IPS-18a (cell line): ENCODE measurements around the gene DGKH.
"Not testable (repeated sequence)": the region's sequence is repeated elsewhere in the genome, so short reads cannot be mapped to it uniquely, and the experiment has no call there.

Source experiments
- H3K27ac ChIP-seq: one replicate; pipeline ENCODE4 v1.5.1; 2013; ENCODE audit warnings: low read length
- H3K27me3 ChIP-seq: one replicate; pipeline ENCODE4 v1.6.1; 2013; ENCODE audit warnings: mild to moderate bottlenecking, low read length; ENCODE audit not compliant: control insufficient read depth, insufficient read depth
- H3K36me3 ChIP-seq: one replicate; pipeline ENCODE4 v1.6.1; 2013; ENCODE audit warnings: low read depth, low read length; ENCODE audit not compliant: control insufficient read depth
- H3K4me1 ChIP-seq: one replicate; pipeline ENCODE4 v1.6.1; 2013; ENCODE audit warnings: low read depth, low read length; ENCODE audit not compliant: control insufficient read depth
- H3K4me3 ChIP-seq: one replicate; pipeline ENCODE4 v1.5.1; 2013; ENCODE audit warnings: low read length
- H3K9ac ChIP-seq: one replicate; pipeline ENCODE4 v1.6.1; 2013; ENCODE audit warnings: mild to moderate bottlenecking, low read length, moderate library complexity
- H3K9me3 ChIP-seq: one replicate; pipeline ENCODE4 v1.6.1; 2013; ENCODE audit warnings: low read depth, low read length; ENCODE audit not compliant: control insufficient read depth

The DGKH gene

GRCh38 chr13:42061943-42062342, 13.5 kb downstream of the DGKH start:
- Histone ChIP-seq H3K27me3 (no peaks in the 10 kb centered on the region), H3K9me3 (no peaks in the 10 kb centered on the region), H3K4me3 (no peak overlapping the region), H3K9ac (no peak overlapping the region), H3K27ac (no peak overlapping the region), H3K4me1 (no peaks in the 10 kb centered on the region), H3K36me3 (no peaks in the 10 kb centered on the region)

GRCh38 chr13:42063105-42063504, 14.7 kb downstream of the DGKH start:
- no peaks in the 10 kb centered on the region for H3K9me3 ChIP-seq
- no peak overlapping the region for H3K27ac ChIP-seq
- H3K4me3 ChIP-seq = no peak overlapping the region
- no peaks in the 10 kb centered on the region for H3K36me3 ChIP-seq
- no peaks in the 10 kb centered on the region for H3K27me3 ChIP-seq
- H3K4me1 ChIP-seq = no peaks in the 10 kb centered on the region
- no peak overlapping the region for H3K9ac ChIP-seq

- Histone ChIP-seq H3K36me3 (no peaks in the 10 kb centered on the region), H3K4me1 (no peaks in the 10 kb centered on the region), H3K9ac (no peak overlapping the region), H3K9me3 (no peaks in the 10 kb centered on the region), H3K4me3 (no peak overlapping the region), H3K27me3 (no peaks in the 10 kb centered on the region), H3K27ac (no peak overlapping the region)
Measured at GRCh38 chr13:42064259-42064658, 15.8 kb downstream of the DGKH start.

- Histone ChIP-seq H3K4me3 (no peak overlapping the region), H3K9ac (no peak overlapping the region), H3K27ac (no peak overlapping the region), H3K36me3 (no peaks in the 10 kb centered on the region), H3K9me3 (no peaks in the 10 kb centered on the region), H3K27me3 (no peaks in the 10 kb centered on the region), H3K4me1 (no peaks in the 10 kb centered on the region)
Measured at GRCh38 chr13:42064966-42065365, 16.5 kb downstream of the DGKH start.

DNA sequence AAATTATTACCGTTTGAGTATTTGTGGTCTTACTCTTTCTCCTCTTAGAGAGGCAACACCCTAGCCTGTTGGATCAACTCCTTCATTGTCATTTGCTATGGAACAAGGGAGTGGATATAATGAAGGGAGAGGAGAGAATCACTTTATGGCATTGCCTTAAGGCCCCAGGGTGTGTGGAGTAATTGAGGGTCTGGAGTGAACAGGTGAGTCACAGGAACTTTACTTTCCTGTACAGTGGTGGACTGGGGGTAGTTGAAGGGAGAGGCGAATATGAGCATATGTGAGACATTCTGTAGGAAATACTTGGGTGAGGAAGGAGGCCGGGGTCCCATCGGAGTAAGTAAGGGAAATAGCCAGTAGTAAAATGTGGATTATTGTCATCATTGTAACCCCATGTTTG, 17.0 kb downstream of the DGKH start:
- no peak overlapping the region for H3K4me3 ChIP-seq
- H3K4me1 ChIP-seq = no peaks in the 10 kb centered on the region

DNA sequence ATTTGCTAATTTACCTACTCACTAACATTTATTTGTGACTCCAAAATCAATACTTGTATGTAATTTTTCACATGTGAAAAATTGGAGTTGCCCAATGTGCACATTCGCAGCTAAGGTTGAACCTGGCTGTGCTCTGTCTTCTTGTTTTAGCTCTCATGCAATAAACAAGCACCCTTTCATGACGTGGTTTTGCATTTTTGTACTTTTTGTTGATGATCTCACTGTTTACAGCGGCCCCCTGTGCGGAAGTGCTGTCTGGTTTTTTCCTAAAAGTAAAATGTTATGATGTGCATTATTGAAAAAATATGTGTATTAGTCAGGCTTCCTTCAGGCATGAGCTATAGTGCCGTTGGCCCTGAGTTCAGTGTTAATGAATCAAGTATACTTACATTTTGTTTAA, 18.1 kb downstream of the DGKH start:
- H3K9ac ChIP-seq = no peak overlapping the region
- no peaks in the 10 kb centered on the region for H3K36me3 ChIP-seq
- no peaks in the 10 kb centered on the region for H3K4me1 ChIP-seq
- H3K9me3 ChIP-seq = no peaks in the 10 kb centered on the region
- H3K27me3 ChIP-seq = no peaks in the 10 kb centered on the region
- no peak overlapping the region for H3K27ac ChIP-seq
- no peak overlapping the region for H3K4me3 ChIP-seq

More for the DNA sequence above, 17.0 kb downstream of the DGKH start:
- Histone ChIP-seq H3K36me3 (no peaks in the 10 kb centered on the region), H3K27ac (no peak overlapping the region), H3K9ac (no peak overlapping the region), H3K27me3 (no peaks in the 10 kb centered on the region), H3K9me3 (no peaks in the 10 kb centered on the region)

DNA sequence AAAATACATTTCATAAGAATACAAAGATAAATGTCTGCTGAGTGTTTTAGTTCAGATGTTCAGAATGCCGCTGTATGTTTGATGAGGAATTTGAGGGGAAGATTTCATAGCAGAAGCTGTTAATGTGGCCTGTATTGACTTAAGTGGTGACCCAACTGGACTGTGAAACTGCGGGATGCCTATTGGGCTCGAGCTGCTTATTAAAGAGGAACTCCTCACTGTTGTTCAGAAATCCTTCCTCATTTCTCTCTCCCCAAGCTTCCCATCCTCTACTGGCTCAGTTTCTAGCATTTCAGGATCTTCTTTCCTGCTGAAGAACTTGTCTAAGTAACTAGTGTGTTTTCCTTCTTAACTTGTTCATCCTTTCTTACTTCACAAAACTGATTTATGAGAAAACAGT, 20.4 kb downstream of the DGKH start:
- no peaks in the 10 kb centered on the region for H3K36me3 ChIP-seq

DNA sequence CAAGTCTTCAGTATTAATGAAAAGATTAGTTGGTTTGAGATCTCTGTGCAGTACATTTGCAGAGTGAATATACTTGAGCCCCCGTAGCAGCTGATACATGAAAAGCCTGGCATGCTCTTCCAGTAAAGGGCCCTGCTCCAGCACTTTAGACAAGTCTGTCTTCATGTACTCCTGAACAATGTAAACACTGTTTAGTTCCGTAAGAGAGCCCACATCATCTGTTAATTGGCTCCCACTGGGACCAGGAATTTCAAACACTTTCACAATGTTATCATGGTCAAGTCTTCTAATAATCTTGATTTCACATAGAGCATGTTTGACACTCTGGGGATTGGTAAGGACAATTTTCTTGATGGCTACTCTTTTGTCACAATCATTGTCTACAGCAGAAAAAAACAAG, 22.2 kb downstream of the DGKH start:
- not testable (repeated sequence) for H3K36me3 ChIP-seq, H3K4me1 ChIP-seq, H3K9me3 ChIP-seq, H3K27me3 ChIP-seq, H3K27ac ChIP-seq, H3K4me3 ChIP-seq, H3K9ac ChIP-seq

More for the DNA sequence above, 20.4 kb downstream of the DGKH start:
- Histone ChIP-seq H3K4me1 (no peaks in the 10 kb centered on the region), H3K27me3 (no peaks in the 10 kb centered on the region), H3K9me3 (no peaks in the 10 kb centered on the region), H3K27ac (no peak overlapping the region), H3K4me3 (no peak overlapping the region), H3K9ac (no peak overlapping the region)

GRCh38 chr13:42071179-42071578, 22.7 kb downstream of the DGKH start:
- H3K4me1 ChIP-seq, H3K36me3 ChIP-seq, H3K27ac ChIP-seq, H3K27me3 ChIP-seq, H3K4me3 ChIP-seq, H3K9ac ChIP-seq, H3K9me3 ChIP-seq: not testable (repeated sequence)

DNA sequence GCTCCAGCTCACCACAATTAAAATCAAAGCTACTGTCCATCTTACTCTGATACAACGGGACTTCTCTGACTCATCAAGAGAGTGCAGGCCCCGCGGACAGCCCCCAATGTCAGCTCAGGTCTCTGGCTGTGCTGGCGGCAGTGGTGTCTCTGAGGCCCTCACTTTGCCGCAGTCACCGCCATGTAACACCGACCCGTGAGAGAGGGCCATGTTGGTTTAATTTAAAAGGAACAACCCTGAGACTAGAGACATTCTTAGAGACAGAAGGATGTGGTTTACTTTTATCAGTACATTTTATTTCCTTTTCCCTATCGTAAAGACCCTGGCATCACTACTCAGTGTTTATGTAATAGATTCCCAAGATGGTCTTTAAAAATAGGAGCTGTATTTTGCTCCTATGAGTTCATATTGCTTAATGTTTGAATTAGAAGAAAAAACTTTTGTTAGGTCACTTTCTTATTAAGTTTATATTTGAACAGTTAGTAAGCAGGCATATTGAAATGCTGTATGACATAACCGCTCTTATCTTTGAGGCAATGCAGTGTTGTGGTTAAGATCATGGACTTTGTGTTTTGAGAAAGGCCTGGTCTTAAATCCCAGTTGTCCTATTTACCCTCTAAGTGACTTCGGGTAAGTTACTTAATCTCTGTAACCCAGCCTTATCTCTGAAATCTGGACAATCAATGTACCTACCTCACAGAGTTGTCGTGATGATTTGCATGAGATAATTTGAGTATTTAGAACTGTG, 23.4 kb downstream of the DGKH start:
- Histone ChIP-seq H3K4me3 (no peak overlapping the region), H3K27me3 (no peaks in the 10 kb centered on the region), H3K4me1 (no peaks in the 10 kb centered on the region), H3K9me3 (no peaks in the 10 kb centered on the region), H3K9ac (no peak overlapping the region), H3K36me3 (no peaks in the 10 kb centered on the region), H3K27ac (no peak overlapping the region)

DNA sequence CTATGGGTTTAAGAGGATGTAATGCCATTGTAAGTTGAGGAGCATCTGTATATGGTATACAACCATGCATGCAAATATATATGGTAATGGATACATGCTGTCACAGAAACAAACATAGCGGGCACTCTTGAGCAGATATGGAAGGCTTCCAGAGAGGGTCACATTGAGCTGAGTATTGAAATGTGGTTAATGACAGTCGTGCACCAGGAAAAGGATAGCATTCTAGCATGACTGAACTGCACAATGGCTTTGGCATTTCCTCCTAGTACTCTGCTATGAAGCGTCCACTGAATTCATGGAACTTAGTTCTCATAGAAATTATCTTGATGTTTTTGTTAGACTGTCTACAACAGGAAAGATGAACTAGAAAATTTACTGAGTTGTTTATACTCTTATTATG, 25.2 kb downstream of the DGKH start:
- H3K4me1 ChIP-seq = no peaks in the 10 kb centered on the region
- H3K27me3 ChIP-seq = no peaks in the 10 kb centered on the region
- no peaks in the 10 kb centered on the region for H3K36me3 ChIP-seq
- no peak overlapping the region for H3K9ac ChIP-seq
- no peaks in the 10 kb centered on the region for H3K9me3 ChIP-seq
- H3K4me3 ChIP-seq = no peak overlapping the region
- H3K27ac ChIP-seq = no peak overlapping the region

- no peaks in the 10 kb centered on the region for H3K27me3 ChIP-seq
- H3K36me3 ChIP-seq = no peaks in the 10 kb centered on the region
- H3K27ac ChIP-seq = no peak overlapping the region
- no peaks in the 10 kb centered on the region for H3K4me1 ChIP-seq
- H3K9ac ChIP-seq = no peak overlapping the region
- H3K9me3 ChIP-seq = no peaks in the 10 kb centered on the region
- no peak overlapping the region for H3K4me3 ChIP-seq
Measured at GRCh38 chr13:42075517-42075916, 27.1 kb downstream of the DGKH start.
